ENCODE measurements around the gene UBA3. TPM values are rescaled to one million over a fixed set of nuclear protein-coding genes. Genes with fewer than 3 reads are reported as not detected.

UBA3 gene
- total and polyA plus RNA-seq, 3 experiments from 2014 or later, result 42.6 to 89.5 (median 76.6) TPM

GRCh38 chr3:69059688-69060087 lies 20.5 kb downstream of the UBA3 start:
- Mint-ChIP-seq H3K9me3 (no peaks in the 10 kb centered on the region), H3K4me3 (no peak overlapping the region), H3K4me1 (peaks cover 40 to 62% (median 59%) of the 10 kb centered on the region in 3 donors), H3K27ac (peak overlapping the region; percentile 74 to 94 (median 92)), H3K36me3 (peaks cover 16 to 62% (median 18%) of the 10 kb centered on the region in 3 donors), H3K27me3 (no peaks in the 10 kb centered on the region)
- H3K36me3 ChIP-seq (ENCODE audit: insufficient read depth, low read length), result peaks cover 30% of the 10 kb centered on the region
- POLR2A ChIA-PET, result interaction anchor here (1.1 kb wide), 1 partner anchor 32 kb away, joined by 4 read pairs; no protein-coding TSS in a partner anchor
- CTCF ChIA-PET, result interaction anchor here (1.0 to 2.2 kb wide), 2 partner anchors 30 to 34 kb away, joined by 3 to 4 read pairs; no protein-coding TSS in a partner anchor
- H3K27me3 ChIP-seq (ENCODE audit: insufficient read depth, low read length, poor library complexity, severe bottlenecking), result no peaks in the 10 kb centered on the region
- no peak overlapping the region for H3K27ac ChIP-seq (ENCODE audit: low read depth, low read length)
- DNase-seq, result no peak
- H3K9me3 ChIP-seq (ENCODE audit: low read length), result no peaks in the 10 kb centered on the region
- no peak overlapping the region for H3K4me3 ChIP-seq (ENCODE audit: low read length)
- peaks cover 44% of the 10 kb centered on the region for H3K4me1 ChIP-seq (ENCODE audit: insufficient read depth, low read length)

DNA sequence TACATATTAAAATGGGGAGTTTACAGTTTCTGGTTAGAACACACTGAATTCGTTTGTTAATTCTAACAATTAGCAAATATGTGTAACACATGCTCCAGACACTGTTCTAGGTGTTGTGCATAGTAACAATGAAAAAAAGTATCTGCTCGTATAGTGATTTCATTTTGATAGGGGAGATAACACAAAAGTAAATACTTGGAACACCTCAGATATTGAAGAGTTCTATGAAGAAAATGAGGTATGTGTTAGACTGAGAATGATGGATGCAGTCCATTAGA lies 21.3 kb downstream of the UBA3 start:
- Mint-ChIP-seq H3K4me3 (peak overlapping the region in 5 of 7 donors; percentile 6 to 68 (median 31)), H3K27me3 (no peaks in the 10 kb centered on the region), H3K36me3 (peaks cover 16 to 61% (median 18%) of the 10 kb centered on the region in 3 donors), H3K4me1 (peaks cover 33 to 54% (median 51%) of the 10 kb centered on the region in 3 donors), H3K27ac (peak overlapping the region; percentile 74 to 94 (median 92)), H3K9me3 (no peaks in the 10 kb centered on the region)
- peak overlapping the region; percentile 11 for H3K4me3 ChIP-seq (ENCODE audit: low read length)
- peak overlapping the region; percentile 40 for H3K27ac ChIP-seq (ENCODE audit: low read depth, low read length)
- CTCF ChIA-PET, result interaction anchor here (0.9 to 2.2 kb wide), 4 partner anchors 27 to 34 kb away, joined by 3 to 4 read pairs (median 4); no protein-coding TSS in a partner anchor
- POLR2A ChIA-PET, result interaction anchor here (1.0 to 1.3 kb wide), 4 partner anchors 16 to 33 kb away, joined by 3 to 4 read pairs (median 4); partner anchors contain the start of gene ARL6IP5
- peaks cover 36% of the 10 kb centered on the region for H3K4me1 ChIP-seq (ENCODE audit: insufficient read depth, low read length)
- H3K36me3 ChIP-seq (ENCODE audit: insufficient read depth, low read length), result peaks cover 31% of the 10 kb centered on the region
- no peak for DNase-seq
- no peaks in the 10 kb centered on the region for H3K27me3 ChIP-seq (ENCODE audit: insufficient read depth, low read length, poor library complexity, severe bottlenecking)
- no peaks in the 10 kb centered on the region for H3K9me3 ChIP-seq (ENCODE audit: low read length)

- POLR2A ChIA-PET, result interaction anchor here (0.8 to 1.3 kb wide), 7 partner anchors 16 to 45 kb away, joined by 3 to 7 read pairs (median 3); partner anchors contain the start of genes ARL6IP5, EOGT and UBA3
- Histone ChIP-seq H3K9me3 (ENCODE audit: low read length) (no peaks in the 10 kb centered on the region), H3K4me1 (ENCODE audit: insufficient read depth, low read length) (peaks cover 31% of the 10 kb centered on the region), H3K27me3 (ENCODE audit: insufficient read depth, low read length, poor library complexity, severe bottlenecking) (no peaks in the 10 kb centered on the region), H3K4me3 (ENCODE audit: low read length) (peak overlapping the region; percentile 11), H3K36me3 (ENCODE audit: insufficient read depth, low read length) (peaks cover 31% of the 10 kb centered on the region), H3K27ac (ENCODE audit: low read depth, low read length) (peak overlapping the region; percentile 40)
- Mint-ChIP-seq H3K27ac (peak overlapping the region; percentile 74 to 94 (median 92)), H3K4me3 (peak overlapping the region in 5 of 7 donors; percentile 6 to 68 (median 31)), H3K36me3 (peaks cover 16 to 61% (median 18%) of the 10 kb centered on the region in 3 donors), H3K27me3 (no peaks in the 10 kb centered on the region), H3K4me1 (peaks cover 28 to 49% (median 46%) of the 10 kb centered on the region in 3 donors), H3K9me3 (no peaks in the 10 kb centered on the region)
- CTCF ChIA-PET, result interaction anchor here (0.9 to 2.2 kb wide), 5 partner anchors 11 to 34 kb away, joined by 3 to 4 read pairs (median 3); no protein-coding TSS in a partner anchor
- peak in 2 of 5 donors; percentile 23 to 56 for DNase-seq
Observed at GRCh38 chr3:69058180-69058946, 21.8 kb downstream of the UBA3 start.

DNA sequence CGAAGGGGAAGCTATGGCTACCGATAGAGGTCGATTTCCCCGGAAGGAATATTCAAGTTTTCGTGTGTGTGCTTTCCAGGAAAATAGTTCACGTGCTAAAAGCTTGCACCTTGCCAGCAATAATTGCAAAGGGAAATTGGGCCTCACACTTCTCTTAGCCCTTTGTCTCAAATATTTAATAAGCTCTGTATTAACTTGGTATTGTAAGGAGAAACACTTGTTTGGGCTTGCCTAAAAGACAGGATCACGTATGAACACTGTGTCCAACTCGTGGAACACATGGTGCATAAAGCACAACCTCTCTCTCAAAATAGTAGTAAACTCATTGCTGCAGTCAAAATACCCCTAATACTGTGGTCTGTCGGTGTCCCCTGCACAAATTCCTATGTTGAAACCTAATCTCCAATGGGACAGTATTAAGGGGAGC lies 27.7 kb downstream of the UBA3 start:
- Histone ChIP-seq H3K27ac (ENCODE audit: low read depth, low read length) (peak overlapping the region; percentile 99), H3K27me3 (ENCODE audit: insufficient read depth, low read length, poor library complexity, severe bottlenecking) (no peaks in the 10 kb centered on the region), H3K9me3 (ENCODE audit: low read length) (no peaks in the 10 kb centered on the region), H3K4me3 (ENCODE audit: low read length) (peak overlapping the region; percentile 75), H3K4me1 (ENCODE audit: insufficient read depth, low read length) (peaks cover 25% of the 10 kb centered on the region), H3K36me3 (ENCODE audit: insufficient read depth, low read length) (peaks cover 17% of the 10 kb centered on the region)
- Mint-ChIP-seq H3K27ac (peak overlapping the region; percentile 95 to 100 (median 98)), H3K27me3 (peaks cover 0 to 4% of the 10 kb centered on the region in 2 donors), H3K36me3 (peaks cover 4 to 58% (median 8%) of the 10 kb centered on the region in 3 donors), H3K4me1 (peaks cover 42 to 60% (median 59%) of the 10 kb centered on the region in 3 donors), H3K4me3 (peak overlapping the region; percentile 94 to 99 (median 97)), H3K9me3 (no peaks in the 10 kb centered on the region)
- ChIA-PET POLR2A (interaction anchor here (0.6 to 3.6 kb wide), 11 partner anchors 14 to 1397 kb away, joined by 3 to 15 read pairs (median 6); partner anchors contain the start of genes ARL6IP5, EOGT and UBA3), CTCF (interaction anchor here (1.1 to 2.0 kb wide), 4 partner anchors 11 to 40 kb away, joined by 3 to 10 read pairs (median 6); no protein-coding TSS in a partner anchor)
- DNase-seq, result no peak

DNA sequence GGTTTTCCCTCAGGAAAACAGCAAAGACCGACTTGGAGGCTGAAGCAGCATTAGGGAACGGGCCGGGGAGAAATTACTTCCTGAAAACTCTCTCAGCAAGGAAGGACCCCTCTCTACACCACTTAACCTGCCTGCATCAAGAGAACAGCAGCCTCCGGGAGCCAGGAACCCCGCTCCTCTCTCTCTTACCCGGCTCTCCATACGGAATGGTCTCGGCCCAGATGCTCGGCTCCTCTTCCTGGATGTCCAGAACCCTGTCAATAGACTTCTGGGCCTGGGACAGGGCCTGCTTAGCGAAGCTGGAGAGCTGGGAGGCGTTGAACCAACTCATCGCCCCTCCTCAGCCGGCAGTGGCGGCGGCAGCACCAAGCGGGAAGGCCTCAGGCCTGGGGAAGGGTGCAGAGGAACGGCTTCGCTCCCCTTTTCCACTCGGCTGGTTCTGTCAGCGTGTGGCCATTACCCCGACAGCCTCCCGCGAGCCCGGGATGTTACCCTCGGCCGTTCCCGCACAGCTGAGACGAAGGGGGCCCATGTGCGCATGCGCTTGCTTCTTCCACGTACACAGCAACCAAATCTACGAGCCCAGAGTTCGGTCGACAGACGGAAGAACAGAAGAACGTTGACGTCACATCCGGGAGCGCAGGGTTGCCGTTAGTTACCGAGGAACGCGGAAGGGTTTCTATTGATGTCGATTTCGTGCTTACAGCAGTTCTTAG lies 28.3 kb downstream of the UBA3 start, which contains the start of gene TMF1:
Gene TMF1 (minus strand): TSS at position 578 of the 716 bp plus-strand sequence. CDS start 247 bp downstream, at position 331.
- Mint-ChIP-seq H3K36me3 (peaks cover 4 to 58% (median 10%) of the 10 kb centered on the region in 3 donors), H3K4me1 (peaks cover 46 to 60% (median 59%) of the 10 kb centered on the region in 3 donors), H3K9me3 (no peaks in the 10 kb centered on the region), H3K27me3 (peaks cover 0 to 4% of the 10 kb centered on the region in 2 donors), H3K27ac (peak within 1 kb of the TSS; percentile 95 to 100 (median 98)), H3K4me3 (peak within 1 kb of the TSS; percentile 94 to 99 (median 97))
- Histone ChIP-seq H3K4me1 (ENCODE audit: insufficient read depth, low read length) (peaks cover 30% of the 10 kb centered on the region), H3K4me3 (ENCODE audit: low read length) (peak within 1 kb of the TSS; percentile 75), H3K27me3 (ENCODE audit: insufficient read depth, low read length, poor library complexity, severe bottlenecking) (no peaks in the 10 kb centered on the region), H3K9me3 (ENCODE audit: low read length) (no peaks in the 10 kb centered on the region), H3K36me3 (ENCODE audit: insufficient read depth, low read length) (peaks cover 19% of the 10 kb centered on the region), H3K27ac (ENCODE audit: low read depth, low read length) (peak within 1 kb of the TSS; percentile 99)
- ChIA-PET POLR2A (interaction anchor here (0.6 to 3.6 kb wide), 12 partner anchors 14 to 1396 kb away, joined by 3 to 15 read pairs (median 6); partner anchors contain the start of genes ARL6IP5 and UBA3), CTCF (interaction anchor here (0.8 to 2.0 kb wide), 5 partner anchors 9 to 40 kb away, joined by 3 to 10 read pairs (median 4); no protein-coding TSS in a partner anchor)
- DNase-seq, result peak; percentile 97 to 99 (median 98)

GRCh38 chr3:69048990-69049389 lies 31.2 kb downstream of the UBA3 start:
- H3K27me3 Mint-ChIP-seq, result peaks cover 0 to 4% of the 10 kb centered on the region in 2 donors

GRCh38 chr3:69044608-69045007 lies 35.6 kb downstream of the UBA3 start:
- H3K4me1 ChIP-seq (ENCODE audit: insufficient read depth, low read length), result peaks cover 14% of the 10 kb centered on the region
- no peaks in the 10 kb centered on the region for H3K27me3 Mint-ChIP-seq
- H3K4me3 ChIP-seq (ENCODE audit: low read length), result no peak overlapping the region
- H3K4me3 Mint-ChIP-seq, result peak overlapping the region in 1 of 7 donors; percentile 0
- POLR2A ChIA-PET, result no interaction called here
- H3K4me1 Mint-ChIP-seq, result peaks cover 34 to 49% (median 48%) of the 10 kb centered on the region in 3 donors
- CTCF ChIA-PET, result no interaction called here
- H3K36me3 Mint-ChIP-seq, result peaks cover 14 to 70% (median 22%) of the 10 kb centered on the region in 3 donors
- no peaks in the 10 kb centered on the region for H3K9me3 Mint-ChIP-seq
- DNase-seq, result no peak
- peak overlapping the region in 3 of 8 donors; percentile 7 to 73 (median 50) for H3K27ac Mint-ChIP-seq
- H3K36me3 ChIP-seq (ENCODE audit: insufficient read depth, low read length), result peaks cover 40% of the 10 kb centered on the region
- no peaks in the 10 kb centered on the region for H3K9me3 ChIP-seq (ENCODE audit: low read length)
- H3K27me3 ChIP-seq (ENCODE audit: insufficient read depth, low read length, poor library complexity, severe bottlenecking), result no peaks in the 10 kb centered on the region
- no peak overlapping the region for H3K27ac ChIP-seq (ENCODE audit: low read depth, low read length)

More at GRCh38 chr3:69048990-69049389, 31.2 kb downstream of the UBA3 start:
- Histone ChIP-seq H3K4me1 (ENCODE audit: insufficient read depth, low read length) (peaks cover 30% of the 10 kb centered on the region), H3K4me3 (ENCODE audit: low read length) (no peak overlapping the region), H3K27ac (ENCODE audit: low read depth, low read length) (no peak overlapping the region), H3K36me3 (ENCODE audit: insufficient read depth, low read length) (peaks cover 11% of the 10 kb centered on the region), H3K27me3 (ENCODE audit: insufficient read depth, low read length, poor library complexity, severe bottlenecking) (no peaks in the 10 kb centered on the region), H3K9me3 (ENCODE audit: low read length) (no peaks in the 10 kb centered on the region)
- peak overlapping the region; percentile 32 to 71 (median 55) for H3K4me3 Mint-ChIP-seq
- H3K36me3 Mint-ChIP-seq, result peaks cover 10 to 63% (median 10%) of the 10 kb centered on the region in 3 donors
- DNase-seq, result no peak
- ChIA-PET CTCF (interaction anchor here (1.1 kb wide), 1 partner anchor 26 kb away, joined by 3 read pairs; no protein-coding TSS in a partner anchor), POLR2A (no interaction called here)
- H3K27ac Mint-ChIP-seq, result peak overlapping the region in 5 of 8 donors; percentile 18 to 64 (median 38)
- peaks cover 54 to 76% (median 74%) of the 10 kb centered on the region in 3 donors for H3K4me1 Mint-ChIP-seq
- H3K9me3 Mint-ChIP-seq, result no peaks in the 10 kb centered on the region
